Large intestine (tissue), 3 donors: ENCODE measurements around the gene ROPN1B. TPM values are rescaled to one million over a fixed set of nuclear protein-coding genes. Genes with fewer than 3 reads are reported as not detected.
"Not testable (repeated sequence)": the region's sequence is repeated elsewhere in the genome, so short reads cannot be mapped to it uniquely, and the experiment has no call there.

Source experiments
- DNase-seq, 2 donors: peaks; one replicate each; pipeline versions ENCODE4 v3.0.0 to v3.0.0-alpha.2; 2013
- H3K27ac ChIP-seq: one replicate; pipeline ENCODE4 v1.5.1; 2013; ENCODE audit warnings: low read length
- H3K27me3 ChIP-seq: 2 replicates; pipeline ENCODE4 v1.6.1; 2013; ENCODE audit warnings: low read length; ENCODE audit not compliant: control insufficient read depth, insufficient read depth
- H3K36me3 ChIP-seq: 2 replicates; pipeline ENCODE4 v1.6.1; 2013; ENCODE audit warnings: low read length; ENCODE audit not compliant: control insufficient read depth, insufficient read depth
- H3K4me1 ChIP-seq: one replicate; pipeline ENCODE4 v1.6.1; 2013; ENCODE audit warnings: low read length; ENCODE audit not compliant: control insufficient read depth, insufficient read depth
- H3K4me3 ChIP-seq: one replicate; pipeline ENCODE4 v1.5.1; 2013; ENCODE audit warnings: low read length
- H3K9me3 ChIP-seq: one replicate; pipeline ENCODE4 v1.6.1; 2013; ENCODE audit warnings: mild to moderate bottlenecking, low read depth, low read length, moderate library complexity; ENCODE audit not compliant: control insufficient read depth
- WGBS: methylation state at CpG from one replicate; pipeline ENCODE4 v1.1.5; 2013; ENCODE audit warnings: low lambda C conversion rate; ENCODE audit not compliant: insufficient coverage; 5-methylcytosine and 5-hydroxymethylcytosine counted together
- polyA plus RNA-seq: library from polyadenylated mRNA; unstranded; fragments of 120-200 nt; gene quantifications from one replicate; pipeline ENCODE4 v1.2.1, GENCODE V29; 2013

The ROPN1B gene
- polyA plus RNA-seq, 1 donor = 0.19 TPM

GRCh38 chr3:125931355-125931880, 37.6 kb upstream of the ROPN1B start:
- not testable (repeated sequence) for DNase-seq, H3K27ac ChIP-seq, H3K9me3 ChIP-seq, H3K36me3 ChIP-seq, H3K4me3 ChIP-seq, H3K4me1 ChIP-seq, H3K27me3 ChIP-seq
- no CpG with 5 or more reads among the region's 14 CpGs for WGBS

GRCh38 chr3:125933397-125934173, 35.4 kb upstream of the ROPN1B start:
- H3K4me1 ChIP-seq, H3K36me3 ChIP-seq, DNase-seq, H3K27ac ChIP-seq, H3K9me3 ChIP-seq, H3K27me3 ChIP-seq, H3K4me3 ChIP-seq: not testable (repeated sequence)
- WGBS = no CpG with 5 or more reads among the region's 17 CpGs

- H3K9me3 ChIP-seq, H3K27me3 ChIP-seq, H3K4me3 ChIP-seq, H3K4me1 ChIP-seq, H3K36me3 ChIP-seq: not testable (repeated sequence)
- DNase-seq = peak; percentile 26 to 63
- 53% methylated on average over 3 of the region's 10 CpGs for WGBS
- peak overlapping the region; percentile 33 for H3K27ac ChIP-seq
Observed at GRCh38 chr3:125935252-125935874, 33.6 kb upstream of the ROPN1B start.

- H3K27me3 ChIP-seq, H3K36me3 ChIP-seq, H3K4me1 ChIP-seq, DNase-seq, H3K9me3 ChIP-seq, H3K27ac ChIP-seq, H3K4me3 ChIP-seq: not testable (repeated sequence)
- no CpG with 5 or more reads among the region's 13 CpGs for WGBS
Observed at GRCh38 chr3:125936210-125936815, 32.7 kb upstream of the ROPN1B start.

GRCh38 chr3:125936891-125937290, 32.1 kb upstream of the ROPN1B start:
- H3K27me3 ChIP-seq, H3K4me3 ChIP-seq, DNase-seq, H3K36me3 ChIP-seq, H3K9me3 ChIP-seq, H3K4me1 ChIP-seq, H3K27ac ChIP-seq: not testable (repeated sequence)
- no CpG with 5 or more reads among the region's 13 CpGs for WGBS

GRCh38 chr3:125947806-125948205, 21.2 kb upstream of the ROPN1B start:
- not testable (repeated sequence) for H3K36me3 ChIP-seq, H3K4me1 ChIP-seq, H3K27ac ChIP-seq, H3K27me3 ChIP-seq, DNase-seq, H3K4me3 ChIP-seq, H3K9me3 ChIP-seq
- WGBS = no CpG with 5 or more reads among the region's 2 CpGs

GRCh38 chr3:125948901-125949300, 20.1 kb upstream of the ROPN1B start:
- WGBS = no CpG with 5 or more reads among the region's 3 CpGs
- not testable (repeated sequence) for DNase-seq

GRCh38 chr3:125951176-125951575, 17.8 kb upstream of the ROPN1B start:
- no CpG with 5 or more reads among the region's 3 CpGs for WGBS
- DNase-seq, H3K27ac ChIP-seq, H3K4me1 ChIP-seq, H3K4me3 ChIP-seq, H3K27me3 ChIP-seq, H3K9me3 ChIP-seq, H3K36me3 ChIP-seq: not testable (repeated sequence)

More at GRCh38 chr3:125948901-125949300, 20.1 kb upstream of the ROPN1B start:
- not testable (repeated sequence) for H3K4me1 ChIP-seq, H3K36me3 ChIP-seq, H3K27ac ChIP-seq, H3K4me3 ChIP-seq, H3K9me3 ChIP-seq, H3K27me3 ChIP-seq

GRCh38 chr3:125957020-125957419, 12.0 kb upstream of the ROPN1B start:
- no CpG with 5 or more reads among the region's 4 CpGs for WGBS
- H3K36me3 ChIP-seq, H3K27ac ChIP-seq, H3K4me1 ChIP-seq, H3K27me3 ChIP-seq, H3K4me3 ChIP-seq, DNase-seq: not testable (repeated sequence)
- peaks cover 16% of the 10 kb centered on the region for H3K9me3 ChIP-seq

- Histone ChIP-seq H3K36me3 (no peaks in the 10 kb centered on the region), H3K4me3 (no peak overlapping the region), H3K9me3 (peaks cover 16% of the 10 kb centered on the region), H3K27me3 (peaks cover 7% of the 10 kb centered on the region), H3K4me1 (no peaks in the 10 kb centered on the region), H3K27ac (no peak overlapping the region)
- no peak for DNase-seq
- 33% methylated on average over 1 of the region's 75 CpGs for WGBS
Observed at GRCh38 chr3:125957674-125958510, 11.1 kb upstream of the ROPN1B start.
